ENCODE data around the gene RXFP1. TPM values are rescaled to one million over a fixed set of nuclear protein-coding genes. Genes with fewer than 3 reads are reported as not detected.

RXFP1 gene
- polyA plus RNA-seq, 3 donors = 0.07 TPM; not detected in 1

Other genes starting within 250 kb of the RXFP1 start
- gene C4orf46, start 150.0 kb downstream of the RXFP1 start, polyA plus RNA-seq = 1 to 10 TPM; 1.5 to 4.4 (median 1.5) TPM
- gene ETFDH, start 150.4 kb downstream of the RXFP1 start, polyA plus RNA-seq = 10 to 100 TPM; 17.0 to 51.7 (median 31.3) TPM
- 10 to 100 TPM; 16.1 to 30.8 (median 18.3) TPM for gene PPID, start 201.5 kb downstream of the RXFP1 start, polyA plus RNA-seq
- gene FNIP2, start 247.1 kb downstream of the RXFP1 start, polyA plus RNA-seq = 10 to 100 TPM in 1 of 3 donors, 1 to 10 TPM in 2; 7.3 to 23.7 (median 9.6) TPM

Data from adipose tissue (tissue), 3 donors.